HUES64 (cell line): ENCODE results near the gene MAP7D2.
"Not testable (repeated sequence)": the region's sequence is repeated elsewhere in the genome, so short reads cannot be mapped to it uniquely, and the experiment has no call there.

Source experiments
- H3K27ac ChIP-seq: 2 replicates; pipeline ENCODE4 v1.7.0; 2013; ENCODE audit warnings: low read depth, low read length, inconsistent platforms
- H3K27me3 ChIP-seq: 2 replicates; pipeline ENCODE4 v1.6.1; 2013; ENCODE audit warnings: mild to moderate bottlenecking, low read length; ENCODE audit not compliant: insufficient read depth
- H3K36me3 ChIP-seq: 2 replicates; pipeline ENCODE4 v1.6.1; 2013; ENCODE audit warnings: mild to moderate bottlenecking, low read length; ENCODE audit not compliant: insufficient read depth
- H3K4me1 ChIP-seq: 2 replicates; pipeline ENCODE4 v1.6.1; 2013; ENCODE audit warnings: mild to moderate bottlenecking, low read length, moderate library complexity; ENCODE audit not compliant: insufficient read depth
- H3K4me3 ChIP-seq: 2 replicates; pipeline ENCODE4 v1.5.1; 2013; ENCODE audit warnings: mild to moderate bottlenecking, low read length, moderate library complexity
- H3K9ac ChIP-seq: 2 replicates; pipeline ENCODE4 v1.6.1; 2013; ENCODE audit warnings: mild to moderate bottlenecking, low read depth, low read length
- H3K9me3 ChIP-seq: 2 replicates; pipeline ENCODE4 v1.6.1; 2013; ENCODE audit warnings: low read depth, low read length; ENCODE audit not compliant: insufficient read depth
- WGBS: fragments of 150-250, 120-280 bp; methylation state at CpG from one replicate; pipeline ENCODE4 v1.1.7; 2013; ENCODE audit warnings: missing lambda C conversion rate; 5-methylcytosine and 5-hydroxymethylcytosine counted together

Gene MAP7D2

GRCh38 chrX:20139966-20140365 lies 23.3 kb upstream of the MAP7D2 start:
- Histone ChIP-seq H3K9ac (no peak overlapping the region), H3K4me1 (no peaks in the 10 kb centered on the region; the same call in 1 of the 2 replicates), H3K27ac (no peak overlapping the region), H3K36me3 (peaks cover 52% of the 10 kb centered on the region), H3K9me3 (no peaks in the 10 kb centered on the region), H3K27me3 (no peaks in the 10 kb centered on the region), H3K4me3 (peak overlapping the region; percentile 94)
- WGBS, result no CpG with 5 or more reads among the region's 2 CpGs

- no peaks in the 10 kb centered on the region for H3K27me3 ChIP-seq
- no peaks in the 10 kb centered on the region; the same call in 1 of the 2 replicates for H3K4me1 ChIP-seq
- no peaks in the 10 kb centered on the region for H3K9me3 ChIP-seq
- H3K36me3 ChIP-seq, result peaks cover 89% of the 10 kb centered on the region
- no peak overlapping the region for H3K27ac ChIP-seq
- H3K4me3 ChIP-seq, result no peak overlapping the region
- WGBS, result 98% methylated on average over 4 of the region's 5 CpGs
- H3K9ac ChIP-seq, result no peak overlapping the region
These were observed 19.2 kb upstream of the MAP7D2 start for GRCh38 chrX:20135944-20136343.

GRCh38 chrX:20132666-20133065 lies 16.0 kb upstream of the MAP7D2 start:
- Histone ChIP-seq H3K27me3 (no peaks in the 10 kb centered on the region), H3K27ac (no peak overlapping the region), H3K36me3 (peaks cover 88% of the 10 kb centered on the region), H3K9me3 (no peaks in the 10 kb centered on the region), H3K9ac (no peak overlapping the region), H3K4me1 (no peaks in the 10 kb centered on the region), H3K4me3 (no peak overlapping the region)
- WGBS, result 94% methylated on average over 1 of the region's 1 CpG

GRCh38 chrX:20130357-20130756 lies 13.7 kb upstream of the MAP7D2 start:
- Histone ChIP-seq H3K27ac (no peak overlapping the region), H3K27me3 (no peaks in the 10 kb centered on the region), H3K9me3 (no peaks in the 10 kb centered on the region), H3K4me1 (no peaks in the 10 kb centered on the region), H3K9ac (no peak overlapping the region), H3K4me3 (no peak overlapping the region), H3K36me3 (peaks cover 70% of the 10 kb centered on the region)
- WGBS, result 75% methylated on average over 1 of the region's 1 CpG

GRCh38 chrX:20129547-20129946 lies 12.8 kb upstream of the MAP7D2 start:
- H3K9ac ChIP-seq, result no peak overlapping the region

GRCh38 chrX:20128670-20129069 lies 12.0 kb upstream of the MAP7D2 start:
- H3K9ac ChIP-seq, result no peak overlapping the region
- H3K36me3 ChIP-seq, result peaks cover 59% of the 10 kb centered on the region
- no peaks in the 10 kb centered on the region for H3K4me1 ChIP-seq
- no peak overlapping the region for H3K4me3 ChIP-seq
- 91% methylated on average over 3 of the region's 4 CpGs for WGBS
- no peaks in the 10 kb centered on the region for H3K9me3 ChIP-seq
- no peaks in the 10 kb centered on the region for H3K27me3 ChIP-seq
- H3K27ac ChIP-seq, result no peak overlapping the region

More at GRCh38 chrX:20129547-20129946, 12.8 kb upstream of the MAP7D2 start:
- Histone ChIP-seq H3K4me1 (no peaks in the 10 kb centered on the region), H3K27ac (no peak overlapping the region), H3K9me3 (no peaks in the 10 kb centered on the region), H3K36me3 (peaks cover 64% of the 10 kb centered on the region), H3K27me3 (no peaks in the 10 kb centered on the region), H3K4me3 (no peak overlapping the region)
- WGBS, result 100% methylated on average over 1 of the region's 1 CpG

GRCh38 chrX:20127440-20127839 lies 10.7 kb upstream of the MAP7D2 start:
- H3K9ac ChIP-seq, H3K4me1 ChIP-seq, H3K27me3 ChIP-seq, H3K27ac ChIP-seq, H3K4me3 ChIP-seq, H3K9me3 ChIP-seq: not testable (repeated sequence)
- H3K36me3 ChIP-seq, result peaks cover 47% of the 10 kb centered on the region
- no CpG with 5 or more reads among the region's 3 CpGs for WGBS

- not testable (repeated sequence) for H3K4me3 ChIP-seq, H3K9ac ChIP-seq, H3K27ac ChIP-seq, H3K9me3 ChIP-seq, H3K27me3 ChIP-seq, H3K4me1 ChIP-seq
- WGBS, result no CpG with 5 or more reads among the region's 1 CpG
- H3K36me3 ChIP-seq, result peaks cover 40% of the 10 kb centered on the region
These were observed 10.1 kb upstream of the MAP7D2 start for GRCh38 chrX:20126833-20127232.

GRCh38 chrX:20124964-20125363 lies 8.3 kb upstream of the MAP7D2 start:
- Histone ChIP-seq H3K27ac (no peak overlapping the region), H3K27me3 (no peaks in the 10 kb centered on the region), H3K36me3 (peaks cover 24% of the 10 kb centered on the region), H3K4me1 (no peaks in the 10 kb centered on the region), H3K9ac (no peak overlapping the region), H3K9me3 (no peaks in the 10 kb centered on the region), H3K4me3 (no peak overlapping the region)

- Histone ChIP-seq H3K9ac (no peak overlapping the region), H3K27ac (no peak overlapping the region), H3K27me3 (peaks cover 35% of the 10 kb centered on the region), H3K4me3 (no peak overlapping the region), H3K4me1 (no peaks in the 10 kb centered on the region), H3K36me3 (no peaks in the 10 kb centered on the region), H3K9me3 (no peaks in the 10 kb centered on the region)
- 80% methylated on average over 11 of the region's 12 CpGs for WGBS
These were observed 1.5 kb upstream of the MAP7D2 start for GRCh38 chrX:20118065-20118824.

GRCh38 chrX:20116087-20116576 lies 575 bp downstream of the MAP7D2 start:
- H3K27me3 ChIP-seq, result peaks cover 35% of the 10 kb centered on the region
- 1% methylated on average over 47 of the region's 47 CpGs for WGBS
- H3K36me3 ChIP-seq, result no peaks in the 10 kb centered on the region
- H3K27ac ChIP-seq, result no peak overlapping the region
- H3K9me3 ChIP-seq, result no peaks in the 10 kb centered on the region
- peak overlapping the region; percentile 45 for H3K4me3 ChIP-seq
- no peaks in the 10 kb centered on the region for H3K4me1 ChIP-seq
- H3K9ac ChIP-seq, result no peak overlapping the region
